Activated CD8-positive, alpha-beta memory T cell treated with anti-CD3 and anti-CD28 coated beads, Interleukin-2, amount 50 U/mL, for 4 hours (primary cell): ENCODE measurements around the gene MINDY2.
A peak's percentile ranks its signal among the peaks of the same experiment; 100 is the strongest.

Source experiments
- DNase-seq: peaks from one replicate; pipeline ENCODE4 v3.0.0-alpha.2; 2020

Gene MINDY2, protein sequence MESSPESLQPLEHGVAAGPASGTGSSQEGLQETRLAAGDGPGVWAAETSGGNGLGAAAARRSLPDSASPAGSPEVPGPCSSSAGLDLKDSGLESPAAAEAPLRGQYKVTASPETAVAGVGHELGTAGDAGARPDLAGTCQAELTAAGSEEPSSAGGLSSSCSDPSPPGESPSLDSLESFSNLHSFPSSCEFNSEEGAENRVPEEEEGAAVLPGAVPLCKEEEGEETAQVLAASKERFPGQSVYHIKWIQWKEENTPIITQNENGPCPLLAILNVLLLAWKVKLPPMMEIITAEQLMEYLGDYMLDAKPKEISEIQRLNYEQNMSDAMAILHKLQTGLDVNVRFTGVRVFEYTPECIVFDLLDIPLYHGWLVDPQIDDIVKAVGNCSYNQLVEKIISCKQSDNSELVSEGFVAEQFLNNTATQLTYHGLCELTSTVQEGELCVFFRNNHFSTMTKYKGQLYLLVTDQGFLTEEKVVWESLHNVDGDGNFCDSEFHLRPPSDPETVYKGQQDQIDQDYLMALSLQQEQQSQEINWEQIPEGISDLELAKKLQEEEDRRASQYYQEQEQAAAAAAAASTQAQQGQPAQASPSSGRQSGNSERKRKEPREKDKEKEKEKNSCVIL

DNA sequence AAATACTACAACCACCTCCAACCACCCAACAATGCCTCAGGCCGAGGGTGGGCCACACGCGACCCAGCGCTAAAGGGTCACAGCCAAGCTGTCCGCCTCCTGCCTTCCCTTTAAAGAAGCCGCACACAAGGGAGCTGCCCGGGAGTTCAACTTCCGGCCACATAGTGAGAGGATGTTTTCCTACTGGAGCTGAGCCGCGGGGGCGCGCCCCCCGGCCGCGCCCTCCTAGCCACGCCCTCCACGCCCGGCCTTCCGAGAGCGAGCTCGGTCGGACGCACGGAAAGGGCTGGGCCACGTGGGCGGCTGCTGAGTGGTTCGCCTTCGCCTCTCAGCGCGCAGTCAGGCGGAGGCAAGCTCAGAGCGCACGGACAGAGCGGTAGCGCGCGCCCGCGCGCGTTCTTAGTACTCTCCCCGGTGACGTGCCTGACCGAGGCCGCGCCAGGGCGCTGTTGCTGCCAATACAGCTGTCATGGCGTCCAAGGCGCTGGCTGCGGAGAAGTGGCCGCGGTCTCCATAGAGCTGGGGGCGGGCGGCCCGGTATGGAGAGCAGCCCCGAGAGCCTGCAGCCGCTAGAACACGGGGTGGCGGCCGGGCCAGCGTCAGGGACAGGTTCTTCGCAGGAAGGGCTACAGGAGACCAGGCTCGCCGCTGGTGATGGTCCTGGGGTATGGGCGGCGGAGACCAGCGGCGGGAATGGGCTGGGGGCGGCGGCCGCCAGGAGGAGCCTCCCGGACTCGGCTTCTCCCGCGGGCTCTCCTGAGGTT lies at the start of gene MINDY2:
MINDY2 (plus strand) TSS at position 446 of the 764 bp plus-strand sequence; CDS start at position 540, 94 bp downstream.
- peak; percentile 94 for DNase-seq

DNA sequence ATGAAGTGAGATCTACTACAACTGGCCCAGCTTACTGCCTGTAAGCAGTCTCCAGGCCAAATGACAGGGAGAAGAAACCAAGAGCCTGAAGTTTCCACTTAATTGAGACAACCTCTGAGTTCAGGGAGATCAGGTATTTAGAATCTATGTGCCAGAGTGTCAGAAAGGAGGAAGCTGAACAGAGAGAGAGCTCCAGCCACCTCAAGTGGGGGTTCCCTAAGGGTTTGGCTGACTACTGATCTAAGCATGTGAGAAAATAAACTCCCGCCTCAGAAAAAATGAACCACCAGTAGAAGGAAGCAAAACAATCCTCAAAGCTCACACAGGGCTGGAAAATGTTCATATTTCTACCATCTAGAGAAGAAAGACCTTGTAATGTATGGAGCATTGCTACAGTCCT lies 46.6 kb upstream of the MINDY2 start:
- no peak for DNase-seq

DNA sequence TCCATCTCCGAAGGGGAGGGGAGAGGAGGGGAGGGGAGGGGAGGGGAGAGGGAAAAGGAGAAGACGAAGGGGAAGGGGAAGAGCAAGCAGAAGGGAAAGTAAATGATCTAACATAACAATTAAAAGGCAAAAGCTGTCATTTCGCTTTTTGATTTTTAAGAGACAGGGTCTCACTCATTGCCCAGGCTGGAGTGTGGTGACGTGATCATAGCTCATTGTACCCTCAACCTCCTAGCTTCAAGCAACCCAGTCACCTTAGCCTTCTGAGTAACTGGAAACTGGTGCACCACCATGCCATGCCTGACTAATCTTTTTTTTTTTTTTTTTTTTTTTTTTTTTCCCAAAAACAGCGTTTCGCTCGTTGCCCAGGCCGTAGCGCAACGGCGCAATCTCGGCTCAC lies 44.2 kb upstream of the MINDY2 start:
- DNase-seq, result no peak

DNA sequence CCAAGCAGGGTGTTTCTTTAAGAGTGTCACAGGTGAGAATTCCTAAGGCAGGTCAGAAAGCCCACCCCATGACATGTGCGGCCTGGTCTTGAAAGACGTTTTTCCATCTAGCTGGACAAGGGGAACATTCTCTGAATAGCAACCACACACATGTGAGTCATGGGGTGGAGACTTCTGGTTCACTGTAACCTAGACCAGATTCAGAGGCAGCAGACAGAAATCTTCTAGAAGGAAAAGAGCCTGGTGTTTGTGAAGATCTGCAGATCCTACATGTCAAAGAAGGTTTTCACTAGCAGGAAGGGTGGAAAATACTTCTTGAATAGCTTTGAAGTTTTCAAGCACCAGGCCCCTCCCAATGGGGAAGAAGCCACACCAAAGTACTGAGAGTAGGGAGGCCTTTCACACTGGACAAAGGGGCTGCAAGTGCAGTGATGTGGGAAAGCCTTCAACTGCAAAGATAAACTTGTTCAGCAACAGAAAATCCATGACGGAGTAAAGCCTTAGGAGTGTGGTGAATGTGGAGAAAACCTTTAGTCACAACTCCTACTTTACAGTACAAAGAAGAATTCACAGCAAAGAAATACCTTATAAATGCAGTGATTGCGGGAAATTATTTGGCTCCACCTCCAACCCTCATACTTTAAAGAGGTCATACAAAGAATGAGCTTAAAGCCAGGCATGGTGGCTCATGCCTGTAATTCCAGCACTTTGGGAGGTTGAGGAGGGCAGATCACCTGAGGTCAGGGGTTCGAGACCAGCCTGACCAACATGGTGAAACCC lies 39.2 kb upstream of the MINDY2 start:
- no peak for DNase-seq

DNA sequence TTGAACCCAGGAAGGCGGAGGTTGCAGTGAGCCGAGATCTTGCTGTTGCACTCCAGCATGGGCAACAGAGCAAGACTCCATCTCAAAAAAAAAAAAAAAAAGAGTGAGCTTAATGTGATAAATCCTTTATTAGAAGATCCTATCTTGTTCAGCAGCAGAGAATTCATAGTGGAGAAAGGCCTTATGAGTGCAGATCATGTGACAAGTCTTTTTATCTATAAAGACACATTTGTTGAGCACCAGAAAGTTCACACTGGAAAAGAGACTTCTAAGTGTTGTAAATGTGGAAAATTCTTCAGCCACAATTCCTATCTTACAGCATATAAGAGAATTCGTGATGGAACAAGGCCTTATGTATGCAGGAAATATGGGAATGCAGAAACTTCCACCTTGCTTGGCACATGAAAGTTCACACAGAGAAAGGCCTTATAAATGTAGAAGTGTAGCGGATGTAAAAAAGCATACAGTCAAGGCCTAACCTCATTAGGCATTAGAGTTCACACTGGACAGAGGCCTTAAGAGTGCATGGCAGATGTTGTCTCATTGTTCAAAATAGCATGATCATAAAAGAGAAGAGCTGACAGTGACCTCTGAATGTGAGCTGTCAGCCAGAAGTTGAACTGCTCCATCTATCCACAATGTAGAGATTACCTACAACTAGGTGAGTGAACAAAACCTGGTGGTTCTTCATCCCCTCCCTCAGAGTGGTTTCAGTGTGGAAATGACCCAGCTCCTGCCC lies 38.3 kb upstream of the MINDY2 start:
- DNase-seq, result no peak

DNA sequence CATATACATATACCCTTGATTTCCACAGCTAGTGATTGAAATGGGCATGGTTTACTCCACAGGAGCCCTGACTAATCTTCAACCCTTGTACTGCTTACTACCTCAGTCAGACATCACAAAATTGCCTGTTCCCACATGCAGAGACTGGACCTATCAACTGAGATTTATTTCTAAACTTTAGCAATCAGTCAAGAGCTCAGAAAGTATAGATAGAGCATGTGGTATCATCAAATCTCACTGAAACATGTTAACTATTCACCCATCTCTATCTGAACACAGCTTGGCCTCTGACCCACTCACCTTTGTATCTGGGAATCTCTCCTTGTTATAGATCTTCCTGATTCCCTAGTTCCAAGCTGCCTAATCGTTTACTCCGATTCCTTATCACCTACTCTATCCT lies 36.2 kb upstream of the MINDY2 start:
- DNase-seq, result no peak

DNA sequence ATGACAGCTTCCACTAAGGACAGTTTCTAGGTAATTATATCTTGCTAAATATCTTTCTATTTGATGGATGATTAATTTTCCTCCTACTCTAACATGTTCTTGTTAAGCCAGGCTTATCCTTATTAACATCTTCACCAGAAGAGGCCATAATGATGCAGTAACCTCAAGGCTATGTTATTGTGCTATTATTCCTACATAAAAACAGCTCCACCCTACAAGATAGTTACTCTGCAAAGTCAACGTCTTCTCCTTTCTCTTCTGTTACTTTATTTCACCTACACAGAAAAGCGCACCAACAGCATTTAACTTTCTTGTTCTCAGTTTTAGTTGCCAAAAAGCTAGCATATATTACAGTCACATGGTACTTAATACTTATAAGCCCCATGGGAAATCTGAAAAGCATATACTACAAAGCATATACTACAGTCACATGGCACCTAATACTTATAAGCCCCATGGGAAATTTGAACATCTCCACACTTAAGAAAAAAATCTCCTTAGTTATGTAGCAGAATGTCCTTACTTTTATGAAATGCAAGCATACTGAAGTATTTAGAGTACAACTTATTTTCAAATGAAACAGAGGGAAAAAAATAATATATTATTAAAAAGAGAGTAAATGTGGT lies 35.0 kb upstream of the MINDY2 start:
- no peak for DNase-seq

DNA sequence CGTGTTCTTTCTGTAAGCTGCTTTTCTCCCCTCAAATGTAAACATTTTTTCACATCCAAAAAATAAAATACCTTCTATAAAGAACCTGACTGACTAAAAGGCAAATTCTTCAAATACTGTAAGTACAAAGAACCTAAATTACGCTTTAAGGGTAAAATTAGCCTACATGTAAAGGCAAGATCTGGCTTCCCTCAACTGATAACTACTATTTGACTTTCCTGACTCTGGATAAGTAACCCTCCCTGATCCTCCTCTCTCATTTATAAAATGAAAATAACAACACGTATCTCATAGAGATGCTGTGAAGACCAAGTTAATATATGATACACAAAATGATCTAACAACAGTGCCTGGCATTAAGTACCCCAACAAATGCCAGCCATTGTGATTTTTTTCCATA lies 33.8 kb upstream of the MINDY2 start:
- DNase-seq, result no peak

DNA sequence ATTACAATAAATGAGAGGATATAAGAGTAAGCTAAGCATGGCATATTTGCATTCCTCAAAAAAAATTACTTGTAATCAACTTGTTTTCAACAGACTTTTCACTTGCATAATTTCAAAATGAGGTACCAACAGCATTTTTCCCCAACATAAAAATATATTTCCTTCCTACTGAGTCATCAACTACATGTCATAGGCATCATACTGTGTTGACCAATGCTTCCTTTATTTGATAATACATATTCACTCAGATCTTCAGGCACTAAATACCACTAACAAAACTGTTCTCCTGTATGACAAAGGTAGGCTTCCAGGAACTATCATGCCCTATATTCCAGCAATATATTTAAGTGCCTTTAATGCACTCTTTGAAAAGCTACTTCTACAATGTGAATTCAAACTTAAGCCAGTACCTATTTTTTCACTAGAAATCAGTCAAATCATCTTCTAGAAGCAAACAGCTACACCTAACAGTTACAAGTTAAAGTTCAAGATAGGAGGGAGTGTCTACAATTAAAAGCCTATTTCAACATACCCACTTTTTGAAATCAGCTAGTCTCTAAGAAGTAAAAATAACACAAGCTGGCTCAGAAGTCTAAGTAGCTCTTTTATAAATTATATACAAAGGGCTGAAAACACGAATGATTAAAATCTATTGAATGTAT lies 32.9 kb upstream of the MINDY2 start:
- no peak for DNase-seq

DNA sequence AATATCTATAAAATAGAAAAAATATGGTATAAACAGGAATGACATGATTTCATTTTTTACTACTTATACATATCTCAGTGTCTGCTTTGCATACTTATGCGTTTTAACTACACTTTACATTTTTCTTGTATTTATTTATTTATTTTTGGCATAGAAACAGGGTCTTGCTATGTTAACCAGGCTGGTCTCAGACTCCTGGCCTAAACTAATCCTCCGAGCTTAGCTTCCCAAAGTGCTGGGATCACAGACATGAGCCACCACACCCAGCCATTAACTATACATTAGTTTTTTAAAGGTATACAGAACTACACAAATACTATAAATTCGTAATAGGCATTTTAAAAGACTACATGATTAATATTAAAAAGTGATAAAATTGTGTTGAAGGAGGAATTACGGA lies 30.7 kb upstream of the MINDY2 start:
- DNase-seq, result no peak

DNA sequence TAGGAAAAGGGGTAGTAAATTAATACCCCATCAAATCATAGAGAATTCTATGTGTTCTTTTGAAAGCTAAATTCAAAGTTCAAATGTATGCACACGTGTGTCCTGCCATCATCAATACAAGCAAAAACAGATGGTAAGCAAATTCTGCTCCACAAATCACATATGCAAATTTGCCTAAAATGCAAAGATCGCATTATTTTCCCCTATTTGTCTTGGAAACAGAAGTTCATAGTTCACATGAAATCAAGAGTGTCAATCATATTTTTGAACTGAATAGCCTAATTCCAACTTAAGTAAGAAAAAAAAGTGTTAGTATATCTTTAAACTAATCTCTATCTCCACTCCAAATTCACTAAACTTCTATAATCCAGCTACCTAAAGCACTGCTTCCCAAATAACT lies 30.1 kb upstream of the MINDY2 start:
- no peak for DNase-seq

DNA sequence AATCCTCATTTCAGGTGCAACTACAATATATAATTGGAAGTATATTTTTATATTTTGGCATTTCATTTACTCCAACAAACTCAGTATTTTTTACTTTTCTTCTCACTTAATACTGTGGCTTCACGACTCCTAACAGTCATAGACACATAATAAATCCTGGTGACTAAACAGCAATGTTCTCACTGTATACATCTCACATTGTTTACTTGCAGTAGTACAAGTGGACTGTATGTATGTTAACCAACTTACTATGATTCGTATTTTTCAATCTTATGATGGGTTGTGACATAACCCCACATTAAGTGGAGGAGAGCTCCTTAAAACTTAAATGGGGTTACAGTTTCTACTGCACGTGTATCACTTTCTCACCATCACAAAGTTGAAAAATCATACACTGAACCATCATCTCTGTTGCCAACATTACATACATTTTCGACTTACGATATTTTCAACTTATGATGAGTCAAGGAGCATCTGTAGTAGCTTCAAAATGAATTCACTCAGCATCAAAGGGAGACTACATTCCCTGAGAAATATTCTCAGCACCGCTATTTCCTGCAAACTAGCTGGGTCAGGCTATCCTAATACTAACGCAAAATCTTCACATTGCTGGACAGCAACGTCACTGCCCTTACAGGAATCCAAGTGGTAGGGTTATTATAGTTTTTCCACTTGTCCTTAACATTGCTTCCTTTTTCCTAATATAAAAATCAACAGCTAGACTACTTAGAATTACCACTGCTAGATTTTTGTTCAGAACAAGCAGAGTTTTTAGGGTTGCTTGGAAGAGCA lies 28.9 kb upstream of the MINDY2 start:
- DNase-seq, result no peak

DNA sequence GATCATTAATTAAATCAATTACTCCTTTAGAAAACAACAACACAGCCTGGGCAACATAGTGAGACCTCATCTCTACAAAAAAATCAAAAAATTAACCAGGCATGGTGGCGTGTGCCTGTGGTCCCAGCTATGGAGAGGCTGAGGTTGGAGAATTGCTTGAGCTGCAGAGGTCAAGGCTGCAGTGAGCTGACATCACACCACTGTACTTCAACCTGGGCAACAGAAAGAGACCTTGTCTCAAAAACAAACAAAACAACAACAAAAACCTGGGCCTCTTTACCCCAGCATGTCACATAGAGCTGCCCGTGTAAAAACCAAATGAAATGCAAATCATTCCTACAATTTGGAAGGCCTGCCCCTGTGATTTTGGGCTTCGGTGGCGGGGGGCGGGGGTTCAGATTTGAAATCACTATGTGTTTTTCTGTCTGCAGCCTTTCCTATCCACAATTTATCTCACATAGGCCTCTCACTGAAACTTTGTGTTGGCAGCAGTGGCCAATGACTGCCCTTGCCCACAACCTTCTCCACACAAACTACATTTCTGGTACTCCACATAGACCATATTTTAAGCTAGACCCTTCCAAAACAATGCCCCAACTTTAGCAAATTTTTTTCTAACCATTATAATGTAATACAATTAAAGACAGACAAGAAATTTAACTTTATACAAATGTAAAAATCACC lies 28.1 kb upstream of the MINDY2 start:
- DNase-seq, result no peak

DNA sequence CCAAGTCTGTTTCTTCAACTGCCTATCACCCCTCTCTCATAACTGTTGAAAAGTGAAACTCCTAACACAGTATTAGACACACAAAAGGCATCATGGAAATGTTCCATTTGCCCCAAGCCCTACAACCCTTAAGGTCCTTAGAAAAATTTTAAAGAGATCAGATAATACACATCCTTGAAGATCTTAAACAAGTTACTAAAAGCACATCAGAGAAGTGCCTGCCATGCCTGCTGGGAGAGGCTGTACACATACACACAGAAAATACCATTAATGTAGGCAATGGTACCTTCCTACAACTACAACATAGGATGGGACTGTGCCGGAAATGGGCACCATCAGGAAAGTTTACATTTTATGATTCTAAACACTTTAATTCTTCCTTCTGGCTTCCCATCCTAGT lies 24.9 kb upstream of the MINDY2 start:
- no peak for DNase-seq

DNA sequence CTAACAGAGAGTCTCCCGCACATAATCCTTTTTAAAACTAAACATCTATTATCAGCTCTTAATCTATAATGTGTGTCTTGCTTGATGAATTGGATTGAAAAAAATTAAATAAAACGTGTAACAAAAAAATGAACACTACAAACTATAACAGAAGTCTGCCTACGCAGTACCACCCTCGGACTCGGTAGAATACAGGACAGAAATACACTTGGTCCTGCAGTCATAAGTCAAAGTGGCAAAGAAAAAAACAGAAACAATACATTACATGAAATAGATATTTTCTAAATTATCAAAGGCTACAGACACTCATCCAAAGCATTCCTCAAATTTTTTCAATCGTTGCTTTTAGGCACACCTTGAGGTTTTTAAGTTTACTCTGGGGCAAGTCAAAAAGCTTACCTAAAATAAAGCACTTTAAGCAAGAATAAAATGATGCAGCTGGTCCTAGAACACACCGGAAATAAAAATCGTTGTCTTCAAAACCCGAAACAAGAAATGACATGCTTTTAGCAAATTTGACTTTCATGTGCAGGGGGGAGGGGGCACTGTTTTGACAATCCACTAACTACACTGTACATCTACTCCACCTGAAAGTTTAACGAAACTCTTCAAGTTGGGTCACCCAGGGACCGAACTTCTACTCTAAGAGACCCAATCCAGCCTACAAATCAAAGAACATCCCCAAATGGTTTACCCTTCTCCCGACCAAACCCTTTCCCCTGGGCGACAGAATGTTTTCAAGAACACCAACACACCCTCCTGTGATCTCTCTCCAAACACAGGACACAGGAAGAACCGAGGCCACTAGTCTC lies 22.9 kb upstream of the MINDY2 start:
- DNase-seq, result no peak

DNA sequence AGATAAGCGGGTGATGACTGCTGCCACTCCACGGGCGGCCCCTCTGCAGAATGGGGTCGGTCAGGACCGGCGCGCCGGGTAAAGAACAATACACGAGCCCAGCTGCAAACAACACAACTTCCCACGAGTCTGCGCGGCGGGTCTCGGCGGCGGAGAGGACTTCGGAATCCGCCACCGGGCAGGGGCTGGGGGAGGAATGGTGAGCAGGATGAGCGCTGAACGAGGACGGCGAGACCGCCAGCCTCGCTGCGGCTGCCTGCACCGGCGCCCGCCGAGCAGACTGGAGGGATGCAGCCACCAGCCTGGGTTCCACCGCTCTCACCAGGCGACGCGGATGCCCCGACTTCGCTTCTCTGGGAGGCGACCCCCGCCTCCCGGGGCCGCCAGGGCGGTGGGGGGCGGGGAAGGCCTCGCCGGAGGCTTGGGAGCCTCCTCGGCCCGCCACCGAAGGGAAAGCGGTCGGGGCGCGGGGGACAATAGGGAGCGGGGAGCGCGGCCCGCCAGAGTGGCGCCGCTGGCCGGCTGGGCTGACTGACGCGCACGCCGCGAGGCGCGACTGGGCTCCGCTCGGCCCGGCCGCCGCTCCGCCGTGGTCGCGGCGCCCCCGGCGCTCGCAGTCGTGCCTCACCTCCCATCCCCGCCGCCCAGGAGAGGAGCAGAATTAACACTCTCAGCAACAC lies 22.1 kb upstream of the MINDY2 start:
- DNase-seq, result peak; percentile 44

DNA sequence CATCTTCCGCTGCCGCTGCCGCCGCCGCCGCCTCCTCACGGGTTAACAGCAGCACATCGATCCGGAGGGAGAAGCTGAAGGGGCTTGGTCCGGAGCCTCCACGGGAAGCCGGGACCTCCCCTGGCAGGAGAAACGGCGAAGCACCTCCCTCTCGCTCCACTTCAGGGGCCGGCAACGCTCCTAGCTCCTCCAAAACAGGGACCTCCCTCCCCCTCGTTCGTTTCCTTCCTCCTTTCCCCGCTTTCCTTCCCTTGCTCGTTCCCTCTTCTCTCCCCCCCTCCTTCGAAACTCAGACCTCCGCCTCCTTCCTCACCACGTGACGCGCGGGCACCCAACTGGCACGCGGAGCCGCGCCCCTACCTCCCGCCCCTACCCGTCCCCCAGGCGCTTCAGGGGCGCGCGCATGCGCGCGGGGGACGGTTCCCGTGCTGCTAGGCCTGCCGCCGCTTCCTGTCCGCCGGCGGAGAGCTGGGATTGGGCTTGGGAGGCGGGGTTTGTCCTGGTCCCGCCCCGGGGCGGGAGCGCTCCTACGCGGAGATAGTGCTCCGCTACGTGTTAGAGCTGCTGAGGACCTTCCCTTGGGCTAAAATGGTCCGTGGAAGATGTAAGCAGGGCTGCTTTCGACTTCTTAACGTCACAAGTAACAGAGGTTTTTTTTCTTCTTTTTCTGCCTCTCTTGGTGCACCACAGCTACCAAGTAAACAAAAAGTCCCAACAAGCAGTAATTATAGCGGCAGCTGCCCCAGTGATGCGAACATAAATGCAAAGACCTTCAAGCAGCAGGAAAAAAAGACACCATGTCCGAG lies 21.4 kb upstream of the MINDY2 start, which contains the start of gene ADAM10:
ADAM10 (minus strand) TSS at position 176 of the 806 bp plus-strand sequence; CDS start at position 3, 173 bp downstream.
- DNase-seq, result peak; percentile 99
